H1 (cell line): ENCODE measurements around the gene RNGTT. TPM values are rescaled to one million over a fixed set of nuclear protein-coding genes. Genes with fewer than 3 reads are reported as not detected.
A peak's percentile ranks its signal among the peaks of the same experiment; 100 is the strongest.

Experiments
- CTCF ChIA-PET: fragments of 300-600 bp; sonication (Branson Sonifier 250); formaldehyde crosslinking; loops from one replicate; lab custom pipeline; 2021; ENCODE audit not compliant: partially characterized antibody; lab: Charles Lee
- POLR2A ChIA-PET: fragments of 300-600 bp; sonication (Branson Sonifier 250); formaldehyde crosslinking; loops from one replicate; lab custom pipeline; 2021; ENCODE audit warnings: inconsistent platforms; ENCODE audit not compliant: partially characterized antibody; lab: Charles Lee
- DNase-seq, 2 experiments: peaks; one replicate each; pipeline versions ENCODE4 v3.0.0 to v3.0.0-alpha.2; 2010 to 2022; ENCODE audit warnings: low spot score in 2 of 2, low read depth in 1 of 2, mixed read lengths in 1 of 2
- FAIRE-seq: peaks from 2 replicates; lab custom pipeline; 2011; peaks lifted over from hg19 to GRCh38; lab: Jason Lieb, UNC
- H2AFZ ChIP-seq: 2 replicates; pipeline ENCODE4 v1.8.1; 2012; ENCODE audit warnings: low read length, inconsistent platforms
- H2AK5ac ChIP-seq: 2 replicates; pipeline ENCODE4 v1.6.1; 2013; ENCODE audit warnings: low read depth, low read length
- H2BK120ac ChIP-seq: replicated peaks from 2 replicates; pipeline ENCODE3; 2013; ENCODE audit warnings: low read depth, low read length, inconsistent platforms
- H2BK12ac ChIP-seq: 2 replicates; pipeline ENCODE4 v1.6.1; 2013; ENCODE audit warnings: low read depth, low read length
- H2BK15ac ChIP-seq: 2 replicates; pipeline ENCODE4 v1.6.1; 2013; ENCODE audit warnings: low read length
- H2BK20ac ChIP-seq: 2 replicates; pipeline ENCODE4 v1.6.1; 2013; ENCODE audit warnings: low read length
- H2BK5ac ChIP-seq: 2 replicates; pipeline ENCODE4 v1.6.1; 2013; ENCODE audit warnings: low read depth, low read length
- H3K14ac ChIP-seq: 2 replicates; pipeline ENCODE4 v1.6.1; 2013; ENCODE audit warnings: inconsistent platforms; ENCODE audit not compliant: insufficient read length
- H3K18ac ChIP-seq: 2 replicates; pipeline ENCODE4 v1.6.1; 2013; ENCODE audit warnings: low read length; ENCODE audit errors: extremely low read depth
- H3K23ac ChIP-seq: 2 replicates; pipeline ENCODE4 v1.6.1; 2013; ENCODE audit warnings: inconsistent platforms; ENCODE audit not compliant: insufficient read length
- H3K23me2 ChIP-seq: 2 replicates; pipeline ENCODE4 v1.6.1; 2013; ENCODE audit warnings: low read depth, low read length
- H3K27ac ChIP-seq: 2 replicates; pipeline ENCODE4 v1.6.1; 2011; ENCODE audit warnings: low read depth, low read length, inconsistent platforms
- H3K27me3 ChIP-seq, 4 experiments: replicated peaks in 1 of 4; 1 replicate in 1 of 4; 2 replicates in 3 of 4; pipeline versions ENCODE4 v1.6.1 to v1.8.1; 2011 to 2013; ENCODE audit warnings: low read length in 3 of 4, mild to moderate bottlenecking in 3 of 4, inconsistent platforms in 2 of 4, mixed read lengths in 2 of 4, moderate library complexity in 1 of 4; ENCODE audit not compliant: control insufficient read depth in 3 of 4, insufficient read depth in 3 of 4; ENCODE audit errors: extremely low read depth in 1 of 4
- H3K36me3 ChIP-seq, 4 experiments: 2 replicates each; pipeline versions ENCODE4 v1.6.1 to v1.8.1; 2011 to 2013; ENCODE audit warnings: mild to moderate bottlenecking in 4 of 4, low read length in 3 of 4, moderate library complexity in 2 of 4, control low read depth in 1 of 4, inconsistent platforms in 1 of 4; ENCODE audit not compliant: insufficient read depth in 4 of 4, control insufficient read depth in 2 of 4
- H3K4ac ChIP-seq: replicated peaks from 2 replicates; pipeline ENCODE3; 2013; ENCODE audit warnings: low read length, low read depth, mixed read lengths, inconsistent platforms; ENCODE audit not compliant: insufficient read length
- H3K4me1 ChIP-seq, 4 experiments: replicated peaks in 1 of 4; 1 replicate in 1 of 4; 2 replicates in 3 of 4; pipeline versions ENCODE4 v1.6.1 to v1.8.1; 2011 to 2013; ENCODE audit warnings: low read length in 3 of 4, inconsistent platforms in 2 of 4, mixed read lengths in 1 of 4; ENCODE audit not compliant: insufficient read depth in 4 of 4, control insufficient read depth in 3 of 4
- H3K4me2 ChIP-seq, 2 experiments: 2 replicates each; pipeline versions ENCODE4 v1.6.1 to v1.8.1; 2011 to 2013; ENCODE audit warnings: low read depth in 2 of 2, low read length in 2 of 2, control low read depth in 1 of 2, inconsistent platforms in 1 of 2, mild to moderate bottlenecking in 1 of 2; ENCODE audit not compliant: insufficient read depth in 1 of 2
- H3K4me3 ChIP-seq, 4 experiments: fragments of 200-600, 300-600 bp in 1 of 4; sonication (generic), shearing (Covaris generic), sonication (Bioruptor Twin) in 1 of 4; 2 replicates each; pipeline versions ENCODE4 v1.5.1 to v1.8.1; 2011 to 2016; ENCODE audit warnings: low read length in 4 of 4, low read depth in 3 of 4, control low read depth in 2 of 4, inconsistent platforms in 2 of 4, mild to moderate bottlenecking in 2 of 4, mixed read lengths in 1 of 4, moderate library complexity in 1 of 4; ENCODE audit not compliant: insufficient read depth in 2 of 4; ENCODE audit errors: extremely low read depth in 1 of 4
- H3K56ac ChIP-seq: replicated peaks from 2 replicates; pipeline ENCODE3; 2013; ENCODE audit warnings: low read depth, mild to moderate bottlenecking, mixed read lengths, low read length, inconsistent platforms; ENCODE audit not compliant: insufficient read length
- H3K79me1 ChIP-seq: 2 replicates; pipeline ENCODE4 v1.6.1; 2013; ENCODE audit warnings: low read depth, low read length, control low read depth
- H3K79me2 ChIP-seq, 2 experiments: 2 replicates each; pipeline versions ENCODE4 v1.6.1 to v1.8.1; 2012 to 2013; ENCODE audit warnings: low read length in 2 of 2, mild to moderate bottlenecking in 2 of 2, inconsistent platforms in 1 of 2; ENCODE audit not compliant: insufficient read depth in 2 of 2, control insufficient read depth in 1 of 2
- H3K9ac ChIP-seq, 4 experiments: replicated peaks in 1 of 4; 1 replicate in 1 of 4; 2 replicates in 3 of 4; pipeline versions ENCODE4 v1.6.1 to v1.8.1; 2011 to 2013; ENCODE audit warnings: low read depth in 3 of 4, low read length in 3 of 4, control low read depth in 2 of 4, mild to moderate bottlenecking in 2 of 4, moderate library complexity in 2 of 4, inconsistent platforms in 1 of 4; ENCODE audit errors: extremely low read depth in 1 of 4
- H3K9me3 ChIP-seq, 2 experiments: 2 replicates each; pipeline versions ENCODE4 v1.6.1 to v1.8.1; 2012 to 2013; ENCODE audit warnings: mild to moderate bottlenecking in 2 of 2, moderate library complexity in 2 of 2, control low read depth in 1 of 2, inconsistent platforms in 1 of 2, low read depth in 1 of 2, low read length in 1 of 2, mixed read lengths in 1 of 2; ENCODE audit not compliant: insufficient read depth in 2 of 2
- H4K20me1 ChIP-seq, 2 experiments: replicated peaks in 1 of 2; 2 replicates each; pipeline versions ENCODE3 to v1.8.1; 2011 to 2013; ENCODE audit warnings: inconsistent platforms in 2 of 2, low read length in 2 of 2, mild to moderate bottlenecking in 1 of 2; ENCODE audit not compliant: insufficient read depth in 2 of 2, control insufficient read depth in 1 of 2
- H4K5ac ChIP-seq: 2 replicates; pipeline ENCODE4 v1.6.1; 2013; ENCODE audit warnings: low read length, low read depth, mixed read lengths, inconsistent platforms; ENCODE audit not compliant: insufficient read length
- H4K8ac ChIP-seq: 2 replicates; pipeline ENCODE4 v1.8.0; 2013; ENCODE audit warnings: mild to moderate bottlenecking, moderate library complexity, low read length, inconsistent platforms; ENCODE audit not compliant: insufficient read depth; ENCODE audit errors: extremely low read depth
- H4K91ac ChIP-seq: replicated peaks from 2 replicates; pipeline ENCODE3; 2013; ENCODE audit warnings: low read length, mixed read lengths, inconsistent platforms; ENCODE audit not compliant: insufficient read length
- MAFK ChIP-seq: IDR thresholded peaks from 2 replicates; pipeline ENCODE4 v1.6.1; 2012; ENCODE audit warnings: low read depth, mild to moderate bottlenecking, improper control_type of control experiment, low read length
- WGBS, 2 experiments: shearing (Covaris generic) in 1 of 2; methylation state at CpG; one replicate each; pipeline versions ENCODE4 v1.1.6 to v1.1.7; 2013 to 2015; ENCODE audit warnings: low lambda C conversion rate in 2 of 2, mixed read lengths in 2 of 2, inconsistent platforms in 1 of 2, low coverage in 1 of 2, missing lambda C conversion rate in 1 of 2; ENCODE audit not compliant: insufficient replicate concordance in 2 of 2, insufficient coverage in 1 of 2, insufficient read length in 1 of 2; ENCODE audit errors: extremely low coverage in 1 of 2, missing lambda C conversion rate in 1 of 2; 5-methylcytosine and 5-hydroxymethylcytosine counted together
- polyA plus RNA-seq, 7 experiments: library from polyadenylated mRNA; depleted of rRNA in 3 of 7; stranded (reverse) in 5 of 7; unstranded in 2 of 7; fragments of >200 nt in 5 of 7; fragments of 200-250 nt in 2 of 7; gene quantifications; 1 replicate in 5 of 7; 2 replicates in 1 of 7; 4 replicates in 1 of 7; pipeline versions ENCODE4 v1.2.1 to v1.2.3, GENCODE V29; 2011 to 2013; ENCODE audit warnings: missing spikeins in 2 of 7, mixed read lengths in 2 of 7
- total RNA-seq: library from RNA; stranded (reverse); fragmentation: NEBNext Ultra II Directional; extraction: Animal tissue kit (Norgen Biotek cat#: 25700); gene quantifications from 2 replicates; pipeline ENCODE4 v1.2.1, GENCODE V29; 2021
- TF ChIP-seq, protein P1 (sequence below): IDR thresholded peaks from 2 replicates; pipeline ENCODE4 v1.6.1; 2011; ENCODE audit warnings: low read depth, mild to moderate bottlenecking, low read length; ENCODE audit not compliant: insufficient read depth

The RNGTT gene
- total and polyA plus RNA-seq, 2 of the 8 experiments (the other 6 are each of a cell fraction or from before 2014, with no cell fraction given) = 3.6 to 21.2 TPM

DNA sequence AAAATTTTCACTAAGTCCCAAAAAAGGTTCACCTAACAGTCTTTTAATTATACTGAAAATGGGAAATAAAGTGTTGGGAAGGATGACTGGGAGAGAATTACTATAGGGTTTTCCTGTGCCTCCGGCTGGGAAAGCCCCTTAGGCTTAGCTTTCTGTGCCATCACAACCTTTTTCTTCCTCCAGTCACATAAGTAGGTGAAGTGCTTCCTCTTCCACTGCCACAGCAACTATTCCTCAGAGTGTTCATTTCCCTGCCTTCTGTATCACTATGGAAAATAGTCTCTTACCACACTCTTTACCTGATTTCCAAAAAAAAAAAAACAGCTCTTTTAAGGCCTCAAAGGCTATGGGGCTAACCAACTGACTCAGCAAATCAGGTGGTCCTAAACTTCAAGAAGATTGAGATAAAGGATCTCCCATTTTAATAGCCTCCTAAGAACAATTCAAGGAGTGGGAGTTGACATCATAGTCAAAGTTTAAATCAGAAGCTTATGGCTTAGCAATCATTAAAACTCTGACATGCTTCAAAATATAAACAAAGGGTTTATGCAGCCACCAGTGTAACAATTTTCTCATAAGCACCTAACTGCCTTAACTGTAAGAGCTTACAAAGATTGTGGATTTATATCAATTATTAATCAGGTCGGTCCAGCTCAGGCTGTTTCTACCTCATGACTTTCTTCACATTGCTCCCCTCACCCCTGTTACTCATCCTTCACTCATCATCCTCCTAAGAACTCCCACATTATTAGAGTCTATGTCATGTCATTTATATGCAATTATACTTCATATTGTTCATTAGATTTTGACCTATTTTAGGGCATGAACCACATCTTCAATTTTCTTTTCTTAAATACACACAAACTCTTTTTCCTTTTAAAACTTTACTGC lies 95.3 kb downstream of the RNGTT start:
- FAIRE-seq (no peak), DNase-seq (no peak)
- H4K20me1 ChIP-seq = no peaks in the 10 kb centered on the region
- H3K9ac ChIP-seq = no peak overlapping the region
- no peak overlapping the region for H3K18ac ChIP-seq
- no peak overlapping the region for H3K14ac ChIP-seq
- H3K23me2 ChIP-seq = no peaks in the 10 kb centered on the region
- no peak overlapping the region for H3K56ac ChIP-seq
- H3K27me3 ChIP-seq = no peaks in the 10 kb centered on the region
- ChIA-PET CTCF (interaction anchor here (0.6 to 0.7 kb wide), 2 partner anchors 64 to 936 kb away, joined by 3 read pairs; no protein-coding TSS in a partner anchor), POLR2A (no interaction called here)
- H3K9me3 ChIP-seq = no peaks in the 10 kb centered on the region
- H3K27ac ChIP-seq = no peak overlapping the region
- H3K4ac ChIP-seq = no peak overlapping the region
- no peak overlapping the region for H2BK12ac ChIP-seq
- H2AFZ ChIP-seq = no peak overlapping the region
- no peak overlapping the region for H2BK5ac ChIP-seq
- no peak overlapping the region for H4K5ac ChIP-seq
- no peaks in the 10 kb centered on the region for H3K36me3 ChIP-seq
- no peak overlapping the region for H3K4me3 ChIP-seq
- 85% methylated on average over 2 of the region's 2 CpGs; no CpG with 5 or more reads in 1 of the 2 experiments for WGBS, 2 experiments
- no peak overlapping the region for H2BK20ac ChIP-seq
- peak; percentile 68 for TF ChIP-seq MAFK
- TF ChIP-seq, protein P1, sequence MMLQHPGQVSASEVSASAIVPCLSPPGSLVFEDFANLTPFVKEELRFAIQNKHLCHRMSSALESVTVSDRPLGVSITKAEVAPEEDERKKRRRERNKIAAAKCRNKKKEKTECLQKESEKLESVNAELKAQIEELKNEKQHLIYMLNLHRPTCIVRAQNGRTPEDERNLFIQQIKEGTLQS = no peak
- no peak overlapping the region for H2BK120ac ChIP-seq
- no peak overlapping the region for H3K23ac ChIP-seq
- no peaks in the 10 kb centered on the region for H3K4me1 ChIP-seq
- H3K79me2 ChIP-seq = no peaks in the 10 kb centered on the region
- H4K91ac ChIP-seq = no peak overlapping the region
- H2BK15ac ChIP-seq = no peak overlapping the region
- no peak overlapping the region for H2AK5ac ChIP-seq
- no peaks in the 10 kb centered on the region for H3K79me1 ChIP-seq
- no peak overlapping the region for H3K4me2 ChIP-seq
- H4K8ac ChIP-seq = no peak overlapping the region
